Astrocyte of the cerebellum (primary cell): ENCODE measurements around the gene RIPPLY3.
A peak's percentile ranks its signal among the peaks of the same experiment; 100 is the strongest.

Experiments used
- DNase-seq: peaks from one replicate; pipeline ENCODE4 v3.0.0-alpha.2; 2011; ENCODE audit warnings: low read depth
- H3K4me3 ChIP-seq: 2 replicates; pipeline ENCODE4 v1.5.1; 2011; ENCODE audit warnings: mild to moderate bottlenecking, low read depth, low read length, moderate library complexity
- in situ Hi-C: cut with HindIII; loops from 2 replicates; pipeline ENCODE4 v1.10.0; 2017; ENCODE audit warnings: low sequenced_read_pairs
- TF ChIP-seq, protein P1 (sequence below): IDR thresholded peaks from 2 replicates; pipeline ENCODE4 v1.5.1; 2012; ENCODE audit warnings: low read length, low read depth, moderate library complexity, mild to moderate bottlenecking; ENCODE audit errors: missing control alignments

The RIPPLY3 gene

DNA sequence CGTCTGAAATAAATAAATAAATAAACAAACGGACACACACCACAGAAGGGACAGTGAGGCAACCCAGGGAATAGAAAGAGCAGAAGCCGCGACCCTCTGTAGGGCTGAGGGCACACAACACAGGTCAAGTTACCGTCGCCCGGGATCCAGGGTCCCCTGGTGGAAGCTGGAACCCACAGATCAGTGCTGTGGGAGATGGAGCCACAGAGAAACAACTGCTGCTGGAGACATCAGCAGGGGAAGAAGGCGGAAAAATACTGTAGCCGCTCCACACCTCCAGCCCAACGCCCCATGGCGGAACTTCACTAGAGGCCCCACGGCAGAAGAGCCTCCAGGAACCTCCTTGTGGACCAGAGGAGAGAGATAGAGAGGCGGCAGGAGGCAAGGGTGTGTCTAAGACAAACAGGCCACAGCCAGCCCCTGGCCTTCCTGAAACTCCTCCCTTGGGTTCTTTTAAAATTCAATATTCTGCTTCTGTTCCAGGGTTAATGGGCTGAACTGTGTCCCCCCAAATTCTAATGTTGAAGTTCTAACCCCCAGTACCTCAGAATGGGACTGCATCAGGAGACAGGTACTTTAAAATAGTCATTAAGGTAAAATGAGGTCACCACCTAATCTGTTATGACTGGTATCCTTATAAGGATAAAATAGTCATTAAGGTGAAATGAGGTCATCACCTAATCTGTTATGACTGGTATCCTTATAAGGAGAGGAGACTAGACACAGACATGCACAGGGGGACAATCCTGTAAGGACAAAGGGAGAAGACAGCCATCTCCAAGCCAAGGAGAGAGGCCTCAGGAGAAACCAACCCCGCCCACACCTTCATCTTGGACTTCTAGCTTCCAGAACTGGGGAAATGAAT, 32.3 kb upstream of the RIPPLY3 start:
- no peak for DNase-seq
- in situ Hi-C loops, result no loop called here
- TF ChIP-seq, protein P1, sequence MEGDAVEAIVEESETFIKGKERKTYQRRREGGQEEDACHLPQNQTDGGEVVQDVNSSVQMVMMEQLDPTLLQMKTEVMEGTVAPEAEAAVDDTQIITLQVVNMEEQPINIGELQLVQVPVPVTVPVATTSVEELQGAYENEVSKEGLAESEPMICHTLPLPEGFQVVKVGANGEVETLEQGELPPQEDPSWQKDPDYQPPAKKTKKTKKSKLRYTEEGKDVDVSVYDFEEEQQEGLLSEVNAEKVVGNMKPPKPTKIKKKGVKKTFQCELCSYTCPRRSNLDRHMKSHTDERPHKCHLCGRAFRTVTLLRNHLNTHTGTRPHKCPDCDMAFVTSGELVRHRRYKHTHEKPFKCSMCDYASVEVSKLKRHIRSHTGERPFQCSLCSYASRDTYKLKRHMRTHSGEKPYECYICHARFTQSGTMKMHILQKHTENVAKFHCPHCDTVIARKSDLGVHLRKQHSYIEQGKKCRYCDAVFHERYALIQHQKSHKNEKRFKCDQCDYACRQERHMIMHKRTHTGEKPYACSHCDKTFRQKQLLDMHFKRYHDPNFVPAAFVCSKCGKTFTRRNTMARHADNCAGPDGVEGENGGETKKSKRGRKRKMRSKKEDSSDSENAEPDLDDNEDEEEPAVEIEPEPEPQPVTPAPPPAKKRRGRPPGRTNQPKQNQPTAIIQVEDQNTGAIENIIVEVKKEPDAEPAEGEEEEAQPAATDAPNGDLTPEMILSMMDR, result no peak
- H3K4me3 ChIP-seq, result no peak overlapping the region

DNA sequence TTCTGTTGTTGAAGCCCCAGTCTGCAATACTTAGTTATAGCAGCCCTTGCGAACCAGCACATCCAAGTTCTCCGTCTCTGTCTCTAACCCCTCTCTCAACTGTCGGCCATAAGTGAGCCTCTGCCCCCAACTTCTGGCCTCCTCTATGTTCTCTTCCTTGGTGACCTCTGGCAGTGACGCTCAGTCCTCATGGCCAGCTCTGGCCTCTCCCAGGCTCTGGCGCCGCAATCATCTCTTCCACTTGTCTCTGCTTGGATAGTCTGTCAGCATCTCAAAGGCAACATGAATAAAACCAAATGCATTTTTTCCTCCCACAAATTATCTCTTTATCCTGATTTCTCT, 31.7 kb upstream of the RIPPLY3 start:
- H3K4me3 ChIP-seq, result no peak overlapping the region
- DNase-seq, result no peak
- in situ Hi-C loops, result no loop called here
- TF ChIP-seq, protein P1, result no peak

DNA sequence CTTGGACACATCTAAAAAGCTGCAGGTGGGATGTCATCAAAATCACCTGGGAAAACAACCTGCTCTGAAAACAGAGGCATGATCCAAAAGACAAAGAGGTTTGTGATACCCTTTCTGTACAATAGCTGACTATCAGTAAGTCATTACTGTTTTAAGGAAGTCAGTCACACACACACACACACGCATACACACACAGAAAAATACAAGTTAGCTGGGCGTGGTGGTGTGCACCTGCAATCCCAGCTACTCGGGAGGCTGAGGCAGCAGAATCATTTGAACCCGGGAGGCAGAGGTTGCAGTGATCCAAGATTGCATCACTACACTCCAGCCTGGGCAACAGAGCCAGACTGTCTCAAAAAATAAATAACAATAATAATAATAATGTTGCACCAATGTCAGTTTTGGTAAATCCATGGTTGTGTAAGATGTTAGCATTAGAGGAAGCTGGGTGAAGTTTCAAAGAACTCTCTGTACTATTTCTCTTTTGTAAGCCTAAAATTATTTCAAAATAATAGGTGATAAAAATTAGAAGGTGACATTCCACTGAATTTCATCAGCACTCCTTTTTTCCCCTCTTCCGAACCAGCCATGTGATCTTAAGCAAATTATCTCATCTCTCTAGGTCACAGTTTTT, 30.2 kb upstream of the RIPPLY3 start:
- TF ChIP-seq, protein P1, result no peak
- in situ Hi-C loops, result no loop called here
- no peak for DNase-seq
- no peak overlapping the region for H3K4me3 ChIP-seq

DNA sequence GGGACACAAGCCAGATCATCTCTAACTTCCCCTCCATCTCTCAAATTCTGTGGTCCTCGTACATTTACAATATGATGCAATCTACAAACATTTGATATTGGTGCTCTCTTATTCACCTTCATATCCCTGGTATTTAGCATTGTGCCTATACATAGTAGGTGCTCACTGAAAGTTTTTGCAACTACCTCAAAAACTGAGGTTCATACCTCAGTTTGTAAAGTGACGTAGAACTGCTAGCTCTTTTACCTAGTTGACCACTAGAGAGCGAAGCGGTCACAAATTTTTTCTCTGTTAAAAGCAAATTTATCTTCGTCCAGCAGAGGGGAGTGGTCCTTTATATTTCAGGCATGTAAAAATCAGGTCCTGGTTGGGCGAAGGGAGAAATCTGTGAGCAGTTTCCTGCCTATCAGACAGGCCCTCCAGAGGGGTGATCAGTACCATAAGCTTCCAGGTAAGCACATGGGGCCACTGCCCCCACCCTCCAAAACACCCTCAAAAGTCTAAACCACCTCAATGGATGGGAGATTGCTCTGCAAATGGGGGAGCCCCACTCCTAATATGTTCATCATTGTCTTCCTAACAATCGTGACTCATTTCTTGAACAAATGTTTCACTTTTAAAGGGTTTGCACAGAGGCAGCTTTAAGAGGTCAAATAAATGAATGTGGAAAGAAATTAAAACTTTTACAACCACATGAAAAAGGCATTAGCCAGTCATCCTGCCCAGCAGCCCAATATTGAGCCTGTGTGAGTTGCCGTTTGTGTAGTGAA, 29.4 kb upstream of the RIPPLY3 start:
- DNase-seq, result peak; percentile 76

DNA sequence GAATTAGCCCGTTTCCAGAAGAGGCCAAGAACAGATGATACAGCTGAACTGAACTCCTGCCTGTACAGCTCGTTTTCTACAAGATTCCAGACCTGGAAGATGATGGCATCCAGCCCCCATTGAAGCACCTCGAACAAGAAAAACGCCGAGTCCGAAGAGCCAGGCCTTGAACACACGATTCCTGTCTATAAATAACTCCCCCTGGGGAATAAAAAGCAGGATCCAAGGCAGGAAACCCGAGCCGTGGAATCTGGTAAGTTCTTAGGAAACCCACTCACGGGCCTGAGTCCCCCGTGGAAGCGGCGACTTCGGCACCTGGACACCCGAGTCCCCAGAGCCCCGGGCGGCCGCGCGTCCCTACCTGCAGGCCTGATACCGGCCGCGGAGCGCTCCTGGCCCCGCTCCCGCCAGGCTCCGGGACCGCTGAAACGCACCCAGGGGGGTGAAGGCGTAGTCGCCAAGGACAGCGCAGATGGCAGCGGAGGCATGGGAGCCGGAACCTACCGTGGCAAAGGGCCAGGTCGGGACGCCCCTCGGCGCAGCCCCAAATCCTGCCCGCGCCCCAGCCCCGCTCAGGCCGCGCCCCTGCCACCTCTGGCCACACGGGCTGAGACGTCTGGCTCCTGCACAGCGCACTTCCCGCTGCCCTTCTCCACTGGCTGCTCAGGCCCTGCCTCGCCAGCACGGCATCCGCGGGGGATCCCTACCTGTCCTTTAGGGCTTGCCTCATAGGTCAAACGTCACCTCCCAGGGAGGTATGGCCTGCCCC, 26.0 kb upstream of the RIPPLY3 start:
- H3K4me3 ChIP-seq, result peak overlapping the region; percentile 40
- TF ChIP-seq, protein P1, result no peak
- no peak for DNase-seq
- in situ Hi-C loops, result no loop called here

More for the DNA sequence above, 29.4 kb upstream of the RIPPLY3 start:
- in situ Hi-C loops, result no loop called here
- TF ChIP-seq, protein P1, result peak; percentile 79
- no peak overlapping the region for H3K4me3 ChIP-seq

DNA sequence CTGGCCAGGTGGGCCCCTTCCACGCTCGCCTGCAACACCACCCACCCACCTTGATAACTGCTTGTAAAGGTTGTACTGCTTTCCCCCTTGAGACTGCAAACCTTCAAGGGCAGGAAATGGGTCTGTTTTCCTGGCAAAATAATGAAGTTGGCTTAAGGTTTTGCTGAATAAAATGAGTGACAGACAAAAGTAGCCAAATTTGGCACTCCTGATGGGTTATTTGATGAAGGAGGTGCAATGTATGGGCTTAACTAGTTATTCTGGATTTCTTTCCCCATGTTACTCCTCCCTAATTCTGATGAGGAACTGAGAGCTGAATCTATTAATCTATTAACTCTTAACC, 25.5 kb upstream of the RIPPLY3 start:
- in situ Hi-C loops, result no loop called here
- peak overlapping the region; percentile 40 for H3K4me3 ChIP-seq

More for the DNA sequence above, 25.5 kb upstream of the RIPPLY3 start:
- TF ChIP-seq, protein P1, result no peak
- no peak for DNase-seq
